ENCODE data around the gene BTNL3. TPM values are rescaled to one million over a fixed set of nuclear protein-coding genes. Genes with fewer than 3 reads are reported as not detected.

Gene BTNL3
- total and polyA plus RNA-seq, 9 of the 15 experiments (the other 6 are each of a cell fraction or from before 2014, with no cell fraction given) = 0.03 to 0.44 (median 0.04) TPM; not detected in 4

- TF ChIP-seq CUX1 (CRISPR knock-in tag; IDR thresholded peaks at IDR 0.05) = no peak
- TF ChIP-seq ZNF175 (CRISPR knock-in tag; IDR thresholded peaks at IDR 0.05; ENCODE audit: low read depth) = no peak
- peak; percentile 93 for TF ChIP-seq RBFOX2 (IDR thresholded peaks at IDR 0.05; ENCODE audit: low read depth, low read length)
- peak; percentile 28; the same call in 1 of the 2 replicates for TF ChIP-seq ETV1 (tag; conservative IDR thresholded peaks at IDR 0.05; ENCODE audit: low read depth)
- no peak for TF ChIP-seq HMGN3 (IDR thresholded peaks at IDR 0.05; ENCODE audit: borderline replicate concordance, extremely low read depth, insufficient read length, low read depth, low read length)
- peak in 1 of 2 experiments; percentile 94; a peak in 2 of 4 replicates for TF ChIP-seq HDAC1 (IDR thresholded peaks at IDR 0.05)
- TF ChIP-seq HNRNPH1 (optimal IDR thresholded peaks at IDR 0.05; ENCODE audit: low read depth, low read length) = no peak
- TF ChIP-seq XRCC3 (IDR thresholded peaks at IDR 0.05) = no peak
- TF ChIP-seq SMARCB1 (IDR thresholded peaks at IDR 0.05; ENCODE audit: insufficient read length, low read depth) = no peak
- 0 out of 2 replicates have a peak, but pooled peaks have one; percentile 42 for TF ChIP-seq TARDBP (IDR thresholded peaks at IDR 0.05)
- no peak for TF ChIP-seq MYBL2 (IDR thresholded peaks at IDR 0.05; ENCODE audit: low read depth)
- TF ChIP-seq MYBL2 (CRISPR knock-in tag; IDR thresholded peaks at IDR 0.05; ENCODE audit: borderline replicate concordance) = no peak
- TF ChIP-seq, protein P1, sequence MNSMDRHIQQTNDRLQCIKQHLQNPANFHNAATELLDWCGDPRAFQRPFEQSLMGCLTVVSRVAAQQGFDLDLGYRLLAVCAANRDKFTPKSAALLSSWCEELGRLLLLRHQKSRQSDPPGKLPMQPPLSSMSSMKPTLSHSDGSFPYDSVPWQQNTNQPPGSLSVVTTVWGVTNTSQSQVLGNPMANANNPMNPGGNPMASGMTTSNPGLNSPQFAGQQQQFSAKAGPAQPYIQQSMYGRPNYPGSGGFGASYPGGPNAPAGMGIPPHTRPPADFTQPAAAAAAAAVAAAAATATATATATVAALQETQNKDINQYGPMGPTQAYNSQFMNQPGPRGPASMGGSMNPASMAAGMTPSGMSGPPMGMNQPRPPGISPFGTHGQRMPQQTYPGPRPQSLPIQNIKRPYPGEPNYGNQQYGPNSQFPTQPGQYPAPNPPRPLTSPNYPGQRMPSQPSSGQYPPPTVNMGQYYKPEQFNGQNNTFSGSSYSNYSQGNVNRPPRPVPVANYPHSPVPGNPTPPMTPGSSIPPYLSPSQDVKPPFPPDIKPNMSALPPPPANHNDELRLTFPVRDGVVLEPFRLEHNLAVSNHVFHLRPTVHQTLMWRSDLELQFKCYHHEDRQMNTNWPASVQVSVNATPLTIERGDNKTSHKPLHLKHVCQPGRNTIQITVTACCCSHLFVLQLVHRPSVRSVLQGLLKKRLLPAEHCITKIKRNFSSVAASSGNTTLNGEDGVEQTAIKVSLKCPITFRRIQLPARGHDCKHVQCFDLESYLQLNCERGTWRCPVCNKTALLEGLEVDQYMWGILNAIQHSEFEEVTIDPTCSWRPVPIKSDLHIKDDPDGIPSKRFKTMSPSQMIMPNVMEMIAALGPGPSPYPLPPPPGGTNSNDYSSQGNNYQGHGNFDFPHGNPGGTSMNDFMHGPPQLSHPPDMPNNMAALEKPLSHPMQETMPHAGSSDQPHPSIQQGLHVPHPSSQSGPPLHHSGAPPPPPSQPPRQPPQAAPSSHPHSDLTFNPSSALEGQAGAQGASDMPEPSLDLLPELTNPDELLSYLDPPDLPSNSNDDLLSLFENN (IDR thresholded peaks at IDR 0.05; ENCODE audit: low read depth in 2 of 2, low read length in 2 of 2) = peak in 1 of 2 experiments; percentile 78; a peak in 2 of 4 replicates
These were observed 39.6 kb downstream of the BTNL3 start (continued) for GRCh38 chr5:181028032-181028819.
